T-helper 2 cell treated with Interferon-gamma antibody and Interleukin-4, amounts not matched to agents 5 μg/mL and 100 μg/mL, for 36 hours (primary cell): ENCODE results near the gene HOXD8.

Source experiments
- DNase-seq: peaks from one replicate; pipeline ENCODE4 v3.0.0; 2021; ENCODE audit warnings: low spot score
- H3K27ac Mint-ChIP-seq: one replicate; pipeline ENCODE4 v1.8.0; 2021; ENCODE audit warnings: mild to moderate bottlenecking, mixed read lengths
- H3K27me3 Mint-ChIP-seq: one replicate; pipeline ENCODE4 v1.8.0; 2021; ENCODE audit warnings: low read depth, mixed read lengths
- H3K36me3 Mint-ChIP-seq: one replicate; pipeline ENCODE4 v1.8.0; 2021; ENCODE audit warnings: low read depth, mixed read lengths
- H3K4me1 Mint-ChIP-seq: one replicate; pipeline ENCODE4 v1.8.0; 2021; ENCODE audit warnings: low read depth, mixed read lengths
- H3K4me3 Mint-ChIP-seq: one replicate; pipeline ENCODE4 v1.8.0; 2022; ENCODE audit warnings: mild to moderate bottlenecking, moderate library complexity, mixed read lengths
- H3K9me3 Mint-ChIP-seq: one replicate; pipeline ENCODE4 v1.8.0; 2021; ENCODE audit warnings: mixed read lengths

Gene HOXD8

GRCh38 chr2:176128982-176129796 lies at the start of gene HOXD8:
HOXD8 (plus strand) TSS chr2:176129705; CDS start chr2:176130367, 662 bp downstream.
- DNase-seq = no peak
- H3K27ac Mint-ChIP-seq = peak within 1 kb of the TSS; percentile 52
- peaks cover 5% of the 10 kb centered on the region for H3K4me1 Mint-ChIP-seq
- peaks cover 1% of the 10 kb centered on the region for H3K36me3 Mint-ChIP-seq
- peaks cover 85% of the 10 kb centered on the region for H3K27me3 Mint-ChIP-seq
- H3K4me3 Mint-ChIP-seq = peak within 1 kb of the TSS; percentile 49
- no peaks in the 10 kb centered on the region for H3K9me3 Mint-ChIP-seq

DNA sequence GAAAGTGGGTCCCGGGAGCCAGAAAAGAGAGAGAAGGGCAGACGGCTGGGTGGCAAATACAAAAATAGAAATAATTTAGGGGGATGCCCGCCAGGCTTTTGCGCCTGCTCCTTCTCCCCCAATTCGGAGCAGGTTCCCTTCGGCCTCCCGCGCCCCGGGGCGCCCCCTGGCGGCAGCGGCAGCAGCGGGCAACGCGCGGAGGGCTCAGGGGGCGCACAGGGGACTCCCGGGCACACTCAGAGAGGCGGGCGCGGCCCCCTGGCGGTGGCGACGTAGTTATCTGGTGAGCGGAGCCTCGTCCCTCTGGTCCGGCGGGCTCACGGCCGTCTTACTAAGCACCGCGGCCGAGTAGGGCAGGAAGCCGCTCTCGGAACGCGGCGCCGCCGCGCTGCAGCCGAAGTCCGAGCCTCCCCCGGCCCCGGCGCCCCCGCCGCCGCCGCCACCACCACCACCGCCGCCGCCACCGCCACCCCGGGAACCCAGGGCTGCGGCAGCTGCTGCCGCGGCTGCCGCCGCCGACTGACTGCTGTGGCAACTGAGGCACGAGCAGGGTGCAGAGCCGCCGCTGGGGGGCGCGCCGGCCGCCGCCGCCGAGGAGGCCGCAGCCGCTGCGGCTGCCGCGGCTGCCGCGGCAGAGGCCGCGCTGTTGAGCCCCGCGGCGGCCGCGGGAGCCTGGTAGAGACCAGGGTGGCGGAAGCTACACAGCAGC lies 49.5 kb upstream of the HOXD8 start:
- Mint-ChIP-seq H3K36me3 (peaks cover 10% of the 10 kb centered on the region), H3K27ac (peak overlapping the region; percentile 87), H3K4me1 (peaks cover 13% of the 10 kb centered on the region), H3K27me3 (peaks cover 81% of the 10 kb centered on the region), H3K4me3 (peak overlapping the region; percentile 64), H3K9me3 (peaks cover 7% of the 10 kb centered on the region)
- DNase-seq = no peak

GRCh38 chr2:176080540-176081375 lies 48.7 kb upstream of the HOXD8 start:
- Mint-ChIP-seq H3K36me3 (peaks cover 10% of the 10 kb centered on the region), H3K27ac (peak overlapping the region; percentile 82), H3K4me3 (peak overlapping the region; percentile 54), H3K9me3 (peaks cover 7% of the 10 kb centered on the region), H3K27me3 (peaks cover 81% of the 10 kb centered on the region), H3K4me1 (peaks cover 13% of the 10 kb centered on the region)
- DNase-seq = no peak

- Mint-ChIP-seq H3K4me3 (peak overlapping the region; percentile 54), H3K4me1 (peaks cover 13% of the 10 kb centered on the region), H3K9me3 (peaks cover 7% of the 10 kb centered on the region), H3K36me3 (peaks cover 10% of the 10 kb centered on the region), H3K27me3 (peaks cover 81% of the 10 kb centered on the region), H3K27ac (peak overlapping the region; percentile 82)
- DNase-seq = no peak
Observed at GRCh38 chr2:176081376-176081836, 48.1 kb upstream of the HOXD8 start.

DNA sequence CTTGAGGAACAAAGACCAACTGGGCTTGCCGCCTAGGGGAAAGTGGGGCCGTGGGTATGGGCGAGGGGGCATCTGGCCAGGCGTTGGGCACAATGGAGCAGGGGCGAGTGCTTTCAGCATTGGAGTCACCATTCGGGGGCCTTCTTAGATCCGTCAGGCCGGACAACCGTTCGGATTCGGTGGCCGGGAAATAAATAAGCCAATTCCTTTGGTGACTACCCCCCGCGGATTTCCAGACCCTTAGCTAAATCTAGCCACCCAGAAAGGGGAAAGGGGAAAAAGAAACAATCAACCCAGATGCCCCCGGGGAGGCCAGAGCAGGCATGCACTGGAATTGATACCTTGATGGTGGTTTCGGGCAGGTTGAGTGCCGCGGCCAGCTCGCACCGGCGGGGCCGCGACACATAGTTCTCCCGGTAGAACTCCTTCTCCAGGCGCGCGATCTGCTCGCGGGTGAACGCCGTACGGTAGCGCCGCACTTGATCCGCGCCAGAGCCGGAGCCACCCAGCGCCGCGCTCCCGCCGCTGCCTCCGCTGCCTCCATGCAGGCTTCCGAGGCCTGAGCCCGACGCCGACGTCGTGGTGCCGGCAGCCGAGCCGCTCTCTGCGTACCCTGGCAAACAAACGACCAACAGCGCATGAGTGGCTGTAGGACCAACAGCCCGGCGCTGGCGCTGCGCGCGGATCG lies 47.5 kb upstream of the HOXD8 start:
- Mint-ChIP-seq H3K36me3 (peaks cover 10% of the 10 kb centered on the region), H3K27me3 (peaks cover 82% of the 10 kb centered on the region), H3K27ac (peak overlapping the region; percentile 69), H3K4me1 (peaks cover 13% of the 10 kb centered on the region), H3K9me3 (peaks cover 7% of the 10 kb centered on the region), H3K4me3 (no peak overlapping the region)
- no peak for DNase-seq

DNA sequence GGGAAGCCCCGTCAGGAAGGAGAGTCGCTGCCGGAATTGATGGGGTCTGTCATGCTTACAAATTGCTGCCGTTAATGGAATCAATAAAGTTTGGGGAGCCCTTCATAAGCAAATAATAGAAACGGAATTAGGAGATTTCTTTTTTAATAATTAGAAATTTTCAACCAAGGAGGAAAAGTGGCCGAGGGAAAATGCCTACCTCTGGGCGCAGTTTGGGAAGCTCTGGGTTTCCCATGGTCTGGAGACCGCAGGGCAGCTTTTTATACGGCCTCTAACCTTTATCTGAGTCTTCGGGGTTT lies 47.0 kb upstream of the HOXD8 start:
- no peak for DNase-seq
- H3K27ac Mint-ChIP-seq = peak overlapping the region; percentile 45
- H3K4me1 Mint-ChIP-seq = peaks cover 13% of the 10 kb centered on the region

DNA sequence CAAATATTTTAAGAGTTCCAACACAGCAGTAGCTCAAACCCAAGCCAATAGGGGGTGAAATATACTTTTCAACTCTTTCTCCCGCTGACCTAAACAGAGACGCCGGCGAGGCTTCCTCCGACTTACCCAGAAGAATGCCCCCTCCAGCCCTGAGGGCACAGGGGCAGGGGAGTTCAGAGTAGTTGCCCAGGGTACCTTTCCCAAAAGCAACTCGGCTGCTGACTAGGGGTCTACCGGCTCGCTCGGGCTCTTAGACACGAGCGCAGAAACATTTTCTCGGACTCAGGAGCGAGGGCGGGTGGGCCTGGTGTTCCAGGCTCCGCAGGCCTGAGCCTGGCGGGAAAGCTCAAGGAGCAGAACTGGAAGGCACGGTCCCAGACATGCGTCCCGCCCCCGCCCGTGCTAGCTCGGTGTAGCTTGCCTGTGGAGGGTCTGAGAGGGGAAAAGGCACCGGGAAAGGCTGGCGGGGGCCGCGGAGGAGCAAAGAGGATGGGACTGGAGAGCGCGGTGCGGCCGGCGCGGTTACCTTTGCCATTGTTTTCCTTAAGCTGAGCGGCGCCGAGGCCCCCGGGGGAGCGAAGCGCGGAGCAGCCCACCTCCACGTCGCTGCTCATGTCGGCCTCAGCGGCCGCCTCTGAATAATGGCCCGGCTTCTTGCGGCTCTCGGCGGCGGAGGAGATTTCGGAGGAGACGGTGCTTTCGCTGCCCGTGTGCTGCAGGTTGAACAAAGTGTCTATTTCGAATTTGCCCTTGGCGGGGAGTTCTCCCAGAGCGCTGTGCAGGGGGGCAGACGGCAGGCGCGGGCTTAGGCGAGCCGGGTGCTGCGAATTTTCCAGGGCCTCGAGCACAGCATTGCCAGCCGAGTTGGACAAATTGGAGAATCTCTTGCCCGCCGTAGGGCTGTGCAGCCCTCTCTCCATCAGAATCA lies 46.4 kb upstream of the HOXD8 start:
- peaks cover 13% of the 10 kb centered on the region for H3K4me1 Mint-ChIP-seq
- H3K9me3 Mint-ChIP-seq = peaks cover 7% of the 10 kb centered on the region
- DNase-seq = no peak
- H3K36me3 Mint-ChIP-seq = peaks cover 10% of the 10 kb centered on the region
- peak overlapping the region; percentile 7 for H3K4me3 Mint-ChIP-seq
- peak overlapping the region; percentile 59 for H3K27ac Mint-ChIP-seq
- H3K27me3 Mint-ChIP-seq = peaks cover 88% of the 10 kb centered on the region

More for the DNA sequence above, 47.0 kb upstream of the HOXD8 start:
- peaks cover 7% of the 10 kb centered on the region for H3K9me3 Mint-ChIP-seq
- peaks cover 10% of the 10 kb centered on the region for H3K36me3 Mint-ChIP-seq
- peaks cover 82% of the 10 kb centered on the region for H3K27me3 Mint-ChIP-seq
- H3K4me3 Mint-ChIP-seq = peak overlapping the region; percentile 7

- Mint-ChIP-seq H3K36me3 (peaks cover 10% of the 10 kb centered on the region), H3K4me3 (peak within 1 kb of the TSS; percentile 7)
- no peak for DNase-seq
Observed at GRCh38 chr2:176083796-176084261, 45.7 kb upstream of the HOXD8 start, which contains the start of gene EVX2. EVX2 (minus strand) TSS chr2:176083962; CDS start chr2:176083776, 186 bp downstream.

DNA sequence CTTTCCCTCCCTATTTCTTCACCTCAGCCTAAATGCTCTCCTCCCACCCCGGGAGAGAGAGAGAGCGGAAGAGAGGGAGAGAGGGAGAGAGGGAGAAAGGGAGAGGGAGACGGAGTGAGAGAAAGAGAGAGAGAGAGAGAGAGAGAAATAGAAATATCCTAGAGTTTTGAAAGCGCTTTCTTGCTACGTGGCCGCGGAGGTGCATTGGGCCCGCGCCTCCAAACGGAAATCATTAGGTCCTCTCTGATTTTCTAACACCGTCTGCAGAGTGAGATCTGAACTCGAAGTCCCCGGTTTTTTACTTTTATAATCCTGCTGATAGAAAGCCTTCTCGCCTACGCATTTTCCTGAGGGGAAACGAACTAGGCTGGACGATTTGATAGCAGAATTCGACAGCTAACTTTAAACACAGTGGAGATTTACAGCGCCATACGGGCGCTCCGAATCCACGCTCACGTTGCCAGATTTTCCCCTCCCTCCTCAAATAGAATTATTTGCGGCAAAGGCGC lies 44.8 kb upstream of the HOXD8 start:
- Mint-ChIP-seq H3K9me3 (no peaks in the 10 kb centered on the region), H3K27ac (peak overlapping the region; percentile 74), H3K36me3 (peaks cover 5% of the 10 kb centered on the region), H3K27me3 (peaks cover 88% of the 10 kb centered on the region), H3K4me1 (peaks cover 7% of the 10 kb centered on the region), H3K4me3 (no peak overlapping the region)
- no peak for DNase-seq

More at GRCh38 chr2:176083796-176084261, 45.7 kb upstream of the HOXD8 start, which contains the start of gene EVX2:
- Mint-ChIP-seq H3K4me1 (peaks cover 12% of the 10 kb centered on the region), H3K27me3 (peaks cover 88% of the 10 kb centered on the region), H3K9me3 (peaks cover 3% of the 10 kb centered on the region), H3K27ac (peak within 1 kb of the TSS; percentile 74)

- no peak for DNase-seq
- peak overlapping the region; percentile 74 for H3K27ac Mint-ChIP-seq
- peaks cover 7% of the 10 kb centered on the region for H3K4me1 Mint-ChIP-seq
- peaks cover 93% of the 10 kb centered on the region for H3K27me3 Mint-ChIP-seq
- peaks cover 5% of the 10 kb centered on the region for H3K36me3 Mint-ChIP-seq
- H3K9me3 Mint-ChIP-seq = no peaks in the 10 kb centered on the region
- H3K4me3 Mint-ChIP-seq = no peak overlapping the region
Observed at GRCh38 chr2:176085120-176085788, 44.3 kb upstream of the HOXD8 start.

- H3K27me3 Mint-ChIP-seq = peaks cover 96% of the 10 kb centered on the region
- no peaks in the 10 kb centered on the region for H3K9me3 Mint-ChIP-seq
- DNase-seq = no peak
- H3K4me1 Mint-ChIP-seq = peaks cover 7% of the 10 kb centered on the region
- H3K36me3 Mint-ChIP-seq = peaks cover 3% of the 10 kb centered on the region
- no peak overlapping the region for H3K27ac Mint-ChIP-seq
- H3K4me3 Mint-ChIP-seq = no peak overlapping the region
Observed at GRCh38 chr2:176085861-176086771, 43.4 kb upstream of the HOXD8 start.
